PC-3 (cell line): ENCODE results near the gene RAB17. TPM values are rescaled to one million over a fixed set of nuclear protein-coding genes. Genes with fewer than 3 reads are reported as not detected.

ENCODE experiments used
- ATAC-seq: fragments of 200-7000 bp; cut with Tn5 transposase; 2 replicates; pipeline ENCODE4 v1.9.1; 2020; ENCODE audit warnings: mild to moderate bottlenecking, moderate library complexity
- Bru-seq: library from RNA; stranded (reverse); fragments of 400-500 nt; gene quantifications from one replicate; lab custom pipeline; 2021; lab: Mats Ljungman, UMichigan
- BruChase-seq, 2 experiments: library from RNA; stranded (reverse); fragments of 400-500 nt; gene quantifications; one replicate each; lab custom pipeline; 2021; lab: Mats Ljungman, UMichigan
- BruUV-seq: library from RNA; stranded (reverse); fragments of 400-500 nt; replicated peaks from 2 replicates; lab custom pipeline; 2021; lab: Mats Ljungman, UMichigan
- CTCF ChIA-PET: fragments of 300-600 bp; sonication (Branson Sonifier 250); formaldehyde crosslinking; loops from one replicate; lab custom pipeline; 2022; ENCODE audit warnings: antibody characterized with exemption; lab: Charles Lee
- POLR2A ChIA-PET: fragments of 300-600 bp; sonication (Branson Sonifier 250); formaldehyde crosslinking; loops from one replicate; lab custom pipeline; 2022; ENCODE audit warnings: antibody characterized with exemption; ENCODE audit not compliant: unreplicated experiment; lab: Charles Lee
- DNase-seq: peaks from one replicate; pipeline ENCODE4 v3.0.0-alpha.2; 2015
- H2AFZ ChIP-seq: fragments of 300-600 bp; sonication (generic); 2 replicates; pipeline ENCODE4 v1.6.0; 2016; ENCODE audit warnings: antibody characterized with exemption, low read length
- H3F3A ChIP-seq: fragments of 300-600 bp; sonication (generic); one replicate; pipeline ENCODE4 v1.6.0; 2017; ENCODE audit warnings: antibody characterized with exemption, low read length, control low read depth, mild to moderate bottlenecking; ENCODE audit not compliant: unreplicated experiment
- H3K27ac ChIP-seq: fragments of 300-600 bp; sonication (generic); 2 replicates; pipeline ENCODE4 v1.5.1; 2016; ENCODE audit warnings: mild to moderate bottlenecking, low read length
- H3K27me3 ChIP-seq: fragments of 300-600 bp; sonication (generic); 2 replicates; pipeline ENCODE4 v1.6.1; 2016; ENCODE audit warnings: low read length, mixed read lengths
- H3K36me3 ChIP-seq: fragments of 300-600 bp; sonication (generic); 2 replicates; pipeline ENCODE4 v1.6.1; 2016; ENCODE audit warnings: low read depth, mixed run types, low read length, mixed read lengths
- H3K4me1 ChIP-seq: fragments of 300-600 bp; sonication (generic); 2 replicates; pipeline ENCODE4 v1.5.1; 2016; ENCODE audit warnings: low read length; ENCODE audit not compliant: insufficient read depth
- H3K4me2 ChIP-seq: fragments of 300-600 bp; sonication (generic); 2 replicates; pipeline ENCODE4 v1.6.0; 2016; ENCODE audit warnings: low read length
- H3K4me3 ChIP-seq: fragments of 300-600 bp; sonication (generic); 2 replicates; pipeline ENCODE4 v1.5.1; 2016; ENCODE audit warnings: mild to moderate bottlenecking, low read length, mixed read lengths
- H3K79me2 ChIP-seq: fragments of 300-600 bp; sonication (generic); 2 replicates; pipeline ENCODE4 v1.6.1; 2017; ENCODE audit warnings: low read length, mixed read lengths
- H3K9ac ChIP-seq: fragments of 300-600 bp; sonication (generic); 2 replicates; pipeline ENCODE4 v1.6.0; 2016; ENCODE audit warnings: mild to moderate bottlenecking, low read length
- H3K9me2 ChIP-seq: fragments of 300-600 bp; sonication (generic); replicated peaks from 2 replicates; pipeline ENCODE4 v1.6.1; 2016; ENCODE audit warnings: mixed run types, low read length, mixed read lengths
- H3K9me3 ChIP-seq: fragments of 300-600 bp; sonication (generic); 2 replicates; pipeline ENCODE4 v1.6.1; 2016; ENCODE audit warnings: low read length, mixed read lengths
- H4K20me1 ChIP-seq: fragments of 300-600 bp; sonication (generic); 2 replicates; pipeline ENCODE4 v1.6.1; 2016; ENCODE audit warnings: low read length, mixed read lengths
- EZH2 ChIP-seq: fragments of 300-600 bp; sonication (generic); IDR thresholded peaks from one replicate; pipeline ENCODE4 v1.6.1; 2017; ENCODE audit warnings: antibody characterized with exemption, mild to moderate bottlenecking, low read length; ENCODE audit not compliant: unreplicated experiment
- EZH2phosphoT487 ChIP-seq: fragments of 300-600 bp; sonication (generic); IDR thresholded peaks from 2 replicates; pipeline ENCODE4 v1.6.1; 2018; ENCODE audit warnings: mild to moderate bottlenecking, antibody characterized with exemption, low read length, borderline replicate concordance
- intact Hi-C: fragments of 100-400 bp; cut with micrococcal nuclease; formaldehyde crosslinking; loops from 2 replicates; pipeline ENCODE4 v1.9.0; 2023
- long read RNA-seq: library from polyadenylated mRNA; unstranded; transcript quantifications from one replicate; pipeline ENCODE4 v2.0.0, GENCODE V29; 2021; ENCODE audit not compliant: unreplicated experiment
- total RNA-seq: library from RNA; depleted of rRNA; stranded (reverse); fragments of >200 nt; gene quantifications from 2 replicates; pipeline ENCODE4 v1.2.3, GENCODE V29; 2014; rRNA removed
- TF ChIP-seq, protein P1 (sequence below): fragments of 300-600 bp; sonication (generic); conservative IDR thresholded peaks from 2 replicates; pipeline ENCODE4 v1.5.1; 2017; ENCODE audit warnings: antibody characterized with exemption, low read depth, mild to moderate bottlenecking, low read length

RAB17 gene, protein sequence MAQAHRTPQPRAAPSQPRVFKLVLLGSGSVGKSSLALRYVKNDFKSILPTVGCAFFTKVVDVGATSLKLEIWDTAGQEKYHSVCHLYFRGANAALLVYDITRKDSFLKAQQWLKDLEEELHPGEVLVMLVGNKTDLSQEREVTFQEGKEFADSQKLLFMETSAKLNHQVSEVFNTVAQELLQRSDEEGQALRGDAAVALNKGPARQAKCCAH
- total RNA-seq (28.9 and 52.2 TPM in 2 replicates), Bru-seq, nascent RNA (percentile 66 among the genes with signal in this experiment), BruChase-seq, experiment 1, labeled RNA remaining after a 6-hour chase (percentile 77 among the genes with signal in this experiment), BruChase-seq, experiment 2, labeled RNA remaining after a 2-hour chase (percentile 70 among the genes with signal in this experiment)
- long read RNA-seq, transcript RAB17-209 (2 exons, 937 nt): major isoform, 14 of 50 reads
- long read RNA-seq, transcript RAB17-202 (5 exons, 1,792 nt): minor isoform, 7 of 50 reads
- long read RNA-seq, partial matches to known transcripts: 0 of 50 reads
- long read RNA-seq, other reads (novel, unspliced or antisense): 25 of 50 reads

- no peaks in the 10 kb centered on the region for H3K9me3 ChIP-seq
- POLR2A ChIA-PET: interaction anchor here (0.7 kb wide), 1 partner anchor 153 kb away, joined by 3 read pairs; no protein-coding TSS in a partner anchor
- CTCF ChIA-PET: no interaction called here
- peaks cover 14% of the 10 kb centered on the region for H3K4me1 ChIP-seq
- BruUV-seq: no TSS peak
- 0 out of 2 replicates have a peak, but pooled peaks cover 5% of the 10 kb centered on the region for H4K20me1 ChIP-seq
- no peaks in the 10 kb centered on the region for H3K27me3 ChIP-seq
- no peaks in the 10 kb centered on the region for H3K9me2 ChIP-seq
- peak within 1 kb of the TSS; percentile 70 for H3K9ac ChIP-seq
- ATAC-seq (peak; percentile 80), DNase-seq (peak; percentile 65)
- H3K27ac ChIP-seq: peak within 1 kb of the TSS; percentile 87
- H3F3A ChIP-seq: no peaks in the 10 kb centered on the region
- H2AFZ ChIP-seq: peak within 1 kb of the TSS; percentile 74
- intact Hi-C loops: loop anchor here (10.0 kb wide), 1 partner anchor 74 kb away; no protein-coding TSS in a partner anchor
- peak within 1 kb of the TSS; percentile 71 for H3K4me3 ChIP-seq
- H3K36me3 ChIP-seq: no peaks in the 10 kb centered on the region
- TF ChIP-seq, protein P1, sequence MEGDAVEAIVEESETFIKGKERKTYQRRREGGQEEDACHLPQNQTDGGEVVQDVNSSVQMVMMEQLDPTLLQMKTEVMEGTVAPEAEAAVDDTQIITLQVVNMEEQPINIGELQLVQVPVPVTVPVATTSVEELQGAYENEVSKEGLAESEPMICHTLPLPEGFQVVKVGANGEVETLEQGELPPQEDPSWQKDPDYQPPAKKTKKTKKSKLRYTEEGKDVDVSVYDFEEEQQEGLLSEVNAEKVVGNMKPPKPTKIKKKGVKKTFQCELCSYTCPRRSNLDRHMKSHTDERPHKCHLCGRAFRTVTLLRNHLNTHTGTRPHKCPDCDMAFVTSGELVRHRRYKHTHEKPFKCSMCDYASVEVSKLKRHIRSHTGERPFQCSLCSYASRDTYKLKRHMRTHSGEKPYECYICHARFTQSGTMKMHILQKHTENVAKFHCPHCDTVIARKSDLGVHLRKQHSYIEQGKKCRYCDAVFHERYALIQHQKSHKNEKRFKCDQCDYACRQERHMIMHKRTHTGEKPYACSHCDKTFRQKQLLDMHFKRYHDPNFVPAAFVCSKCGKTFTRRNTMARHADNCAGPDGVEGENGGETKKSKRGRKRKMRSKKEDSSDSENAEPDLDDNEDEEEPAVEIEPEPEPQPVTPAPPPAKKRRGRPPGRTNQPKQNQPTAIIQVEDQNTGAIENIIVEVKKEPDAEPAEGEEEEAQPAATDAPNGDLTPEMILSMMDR: no peak
- no peak for TF ChIP-seq EZH2phosphoT487
- no peak for TF ChIP-seq EZH2
- peak within 1 kb of the TSS; percentile 86 for H3K4me2 ChIP-seq
- H3K79me2 ChIP-seq: peaks cover 40% of the 10 kb centered on the region
These were observed at the start of gene RAB17 for GRCh38 chr2:237590272-237591140. TSS of gene RAB17 (minus strand) at chr2:237590734. CDS start at chr2:237586154, 4,580 bp downstream.

- H3K4me1 ChIP-seq: no peaks in the 10 kb centered on the region
- no peaks in the 10 kb centered on the region for H4K20me1 ChIP-seq
- H2AFZ ChIP-seq: no peak overlapping the region
- H3F3A ChIP-seq: no peaks in the 10 kb centered on the region
- H3K9me2 ChIP-seq: no peaks in the 10 kb centered on the region
- no peak overlapping the region for H3K27ac ChIP-seq
- intact Hi-C loops: no loop called here
- no peak overlapping the region for H3K9ac ChIP-seq
- ChIA-PET CTCF (no interaction called here), POLR2A (no interaction called here)
- no peak overlapping the region for H3K4me3 ChIP-seq
- ATAC-seq: no peak
- no peaks in the 10 kb centered on the region for H3K36me3 ChIP-seq
- no peak for DNase-seq
- no peaks in the 10 kb centered on the region for H3K9me3 ChIP-seq
- no peaks in the 10 kb centered on the region for H3K27me3 ChIP-seq
- no peak overlapping the region for H3K4me2 ChIP-seq
- H3K79me2 ChIP-seq: no peaks in the 10 kb centered on the region
- TF ChIP-seq, protein P1: no peak
- TF ChIP-seq EZH2: no peak
- TF ChIP-seq EZH2phosphoT487: no peak
- BruUV-seq: no TSS peak
These were observed 49.3 kb upstream of the RAB17 start for GRCh38 chr2:237639836-237640220.
